Measurements from ENCODE around the gene INAVA. TPM values are rescaled to one million over a fixed set of nuclear protein-coding genes. Genes with fewer than 3 reads are reported as not detected.
A peak's percentile ranks its signal among the peaks of the same experiment; 100 is the strongest.

INAVA gene
- total RNA-seq, 6 experiments from 2014 or later, result not detected

DNA sequence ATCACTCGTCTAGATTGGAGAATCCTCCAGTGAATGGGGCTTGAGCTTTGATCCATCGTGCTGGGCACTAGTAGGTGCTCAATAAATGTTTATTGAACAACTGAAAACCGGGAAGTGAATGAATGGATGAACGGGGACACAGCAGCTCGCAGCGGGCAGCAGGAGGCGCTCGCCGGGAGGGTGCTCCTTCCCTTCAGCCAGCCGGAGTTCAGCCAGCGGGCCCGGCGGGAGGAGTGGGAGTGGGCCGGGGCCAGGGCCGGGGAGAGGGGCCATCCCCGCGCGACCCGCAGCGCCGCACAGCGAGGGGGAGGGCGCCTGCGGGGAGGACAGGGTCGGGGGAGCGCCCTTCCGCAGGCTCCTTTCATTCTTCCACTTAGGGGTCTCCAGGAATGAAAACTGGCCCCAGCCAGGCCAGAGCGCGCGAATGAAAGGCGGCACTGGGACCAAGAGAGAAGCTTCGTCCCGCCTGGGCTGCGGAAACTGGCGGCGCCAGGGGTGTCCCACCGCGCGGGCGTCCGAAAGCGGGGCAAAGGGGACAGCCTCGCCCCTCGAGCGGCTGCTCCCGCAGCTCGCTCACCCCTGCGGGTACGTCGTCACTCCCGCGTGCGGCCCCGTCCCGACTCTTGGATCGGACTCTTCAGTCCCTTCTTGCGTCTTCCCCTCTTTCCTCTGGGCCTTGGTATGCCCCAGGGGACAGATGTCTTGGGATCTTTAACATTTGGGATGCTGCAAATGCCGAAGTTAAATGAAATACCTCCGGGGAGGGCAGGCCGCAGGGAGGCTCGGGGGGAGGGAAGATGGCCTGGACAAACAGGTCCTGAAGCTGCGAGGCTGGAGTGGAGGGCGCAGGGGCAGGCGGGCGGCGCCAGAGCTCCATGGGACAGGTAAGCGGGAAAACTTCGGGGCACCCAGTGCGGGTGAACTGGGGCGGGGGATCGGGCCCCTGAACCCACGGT, 3.6 kb upstream of the INAVA start:
- Mint-ChIP-seq H3K4me3 (peak overlapping the region; percentile 65), H3K9me3 (no peaks in the 10 kb centered on the region), H3K27me3 (ENCODE audit: insufficient read depth) (peaks cover 60% of the 10 kb centered on the region), H3K27ac (no peak overlapping the region), H3K36me3 (ENCODE audit: low read depth) (no peaks in the 10 kb centered on the region), H3K4me1 (ENCODE audit: low read depth) (peaks cover 14% of the 10 kb centered on the region; the same call in 1 of the 2 replicates)
- TF ChIP-seq, protein P1, sequence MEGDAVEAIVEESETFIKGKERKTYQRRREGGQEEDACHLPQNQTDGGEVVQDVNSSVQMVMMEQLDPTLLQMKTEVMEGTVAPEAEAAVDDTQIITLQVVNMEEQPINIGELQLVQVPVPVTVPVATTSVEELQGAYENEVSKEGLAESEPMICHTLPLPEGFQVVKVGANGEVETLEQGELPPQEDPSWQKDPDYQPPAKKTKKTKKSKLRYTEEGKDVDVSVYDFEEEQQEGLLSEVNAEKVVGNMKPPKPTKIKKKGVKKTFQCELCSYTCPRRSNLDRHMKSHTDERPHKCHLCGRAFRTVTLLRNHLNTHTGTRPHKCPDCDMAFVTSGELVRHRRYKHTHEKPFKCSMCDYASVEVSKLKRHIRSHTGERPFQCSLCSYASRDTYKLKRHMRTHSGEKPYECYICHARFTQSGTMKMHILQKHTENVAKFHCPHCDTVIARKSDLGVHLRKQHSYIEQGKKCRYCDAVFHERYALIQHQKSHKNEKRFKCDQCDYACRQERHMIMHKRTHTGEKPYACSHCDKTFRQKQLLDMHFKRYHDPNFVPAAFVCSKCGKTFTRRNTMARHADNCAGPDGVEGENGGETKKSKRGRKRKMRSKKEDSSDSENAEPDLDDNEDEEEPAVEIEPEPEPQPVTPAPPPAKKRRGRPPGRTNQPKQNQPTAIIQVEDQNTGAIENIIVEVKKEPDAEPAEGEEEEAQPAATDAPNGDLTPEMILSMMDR (IDR thresholded peaks at IDR 0.05), result peak; percentile 60
- DNase-seq, result no peak

DNA sequence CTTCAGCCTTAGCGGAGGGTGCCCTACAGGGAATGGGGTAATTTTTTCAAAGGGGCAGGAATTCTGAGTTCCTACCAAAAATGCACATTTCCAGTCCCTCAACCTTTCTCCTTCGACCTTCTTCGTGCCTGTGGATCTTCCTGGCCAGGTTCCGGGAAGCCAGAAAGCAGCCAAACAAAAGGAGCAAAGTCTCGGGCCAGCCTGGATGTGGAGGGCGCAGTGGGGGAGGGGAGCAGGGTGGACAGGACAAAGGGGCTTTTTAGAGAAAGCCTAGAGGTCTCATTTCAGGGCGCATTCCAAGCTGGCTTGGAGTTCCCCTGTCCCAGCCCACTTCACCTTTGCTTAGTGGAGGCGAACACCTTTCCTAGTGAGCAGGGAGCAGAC, 2.9 kb upstream of the INAVA start:
- Mint-ChIP-seq H3K36me3 (ENCODE audit: low read depth) (no peaks in the 10 kb centered on the region), H3K27ac (no peak overlapping the region), H3K9me3 (no peaks in the 10 kb centered on the region), H3K4me3 (peak overlapping the region; percentile 65; the same call in 1 of the 2 replicates), H3K4me1 (ENCODE audit: low read depth) (peaks cover 19% of the 10 kb centered on the region), H3K27me3 (ENCODE audit: insufficient read depth) (peaks cover 60% of the 10 kb centered on the region)
- TF ChIP-seq, protein P1 (IDR thresholded peaks at IDR 0.05), result no peak
- no peak for DNase-seq

DNA sequence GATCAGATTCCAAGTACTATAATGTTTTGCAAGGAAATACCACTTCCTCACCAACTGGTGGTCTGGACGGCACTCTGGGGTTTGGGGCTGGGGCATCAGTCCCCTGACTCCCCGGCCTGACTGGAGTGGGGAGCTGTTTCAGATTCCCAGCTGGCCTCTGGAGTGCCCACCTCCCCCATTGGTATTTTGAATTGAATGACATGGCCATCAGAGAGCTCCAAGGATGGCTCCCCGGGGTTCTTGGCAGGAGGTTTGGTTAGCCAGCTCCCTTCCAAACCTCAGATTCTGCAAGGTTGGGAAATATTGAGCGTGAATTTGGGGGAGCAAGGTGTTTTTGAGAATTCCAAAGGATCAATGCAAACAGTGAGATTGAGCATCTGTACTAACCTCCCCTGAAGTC, 2.2 kb upstream of the INAVA start:
- TF ChIP-seq, protein P1 (IDR thresholded peaks at IDR 0.05), result no peak
- Mint-ChIP-seq H3K9me3 (no peaks in the 10 kb centered on the region), H3K4me1 (ENCODE audit: low read depth) (peaks cover 19% of the 10 kb centered on the region), H3K4me3 (no peak overlapping the region), H3K27ac (no peak overlapping the region), H3K27me3 (ENCODE audit: insufficient read depth) (peaks cover 60% of the 10 kb centered on the region), H3K36me3 (ENCODE audit: low read depth) (no peaks in the 10 kb centered on the region)
- DNase-seq, result no peak

DNA sequence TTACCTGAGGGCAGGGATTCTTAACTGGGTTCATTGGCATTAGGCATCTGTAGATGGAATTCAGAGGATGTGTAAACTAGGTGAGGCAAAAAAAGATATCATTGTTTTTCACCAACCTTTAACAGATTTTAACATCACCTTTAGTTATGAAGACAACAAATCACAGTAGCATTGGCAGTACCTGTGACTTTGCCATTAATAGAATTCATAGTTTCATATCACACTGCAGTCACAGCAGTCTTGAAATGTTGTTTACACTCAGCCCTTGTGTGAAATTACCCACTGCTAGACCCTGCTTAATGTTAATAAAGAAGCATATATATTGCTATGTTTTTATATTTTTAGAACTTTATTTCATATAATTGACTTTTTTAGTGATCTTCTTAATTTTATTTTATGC, 1.7 kb upstream of the INAVA start:
- TF ChIP-seq, protein P1 (IDR thresholded peaks at IDR 0.05), result no peak
- H3K9me3 Mint-ChIP-seq, result no peaks in the 10 kb centered on the region
- H3K27me3 Mint-ChIP-seq (ENCODE audit: insufficient read depth), result peaks cover 60% of the 10 kb centered on the region
- H3K4me3 Mint-ChIP-seq, result no peak overlapping the region
- no peaks in the 10 kb centered on the region for H3K36me3 Mint-ChIP-seq (ENCODE audit: low read depth)
- H3K4me1 Mint-ChIP-seq (ENCODE audit: low read depth), result peaks cover 19% of the 10 kb centered on the region
- DNase-seq, result no peak
- no peak overlapping the region for H3K27ac Mint-ChIP-seq

DNA sequence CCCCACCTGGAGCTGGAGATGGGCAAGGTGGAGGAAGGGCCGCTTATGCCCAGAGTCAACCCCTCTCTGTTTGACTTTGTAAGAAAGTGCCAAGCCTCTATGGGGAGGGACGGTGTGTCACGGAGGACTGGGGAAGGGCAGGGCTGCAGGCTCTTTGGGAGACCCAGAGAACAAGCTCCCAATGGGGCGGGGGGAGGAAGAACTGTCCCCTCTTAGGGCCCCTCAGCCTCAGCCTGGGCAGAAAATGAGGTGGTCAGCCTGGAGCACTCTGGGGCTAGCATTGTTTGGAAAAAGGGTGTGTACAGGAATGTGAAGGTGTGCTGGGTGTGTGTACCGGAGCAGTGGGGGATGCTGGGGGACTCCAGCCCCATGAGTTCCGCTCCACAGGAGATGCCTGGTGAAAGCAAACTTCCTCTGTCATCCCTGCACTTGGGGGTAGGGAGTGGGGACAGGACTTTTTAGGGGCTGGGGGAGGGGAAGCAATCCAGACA, 1.2 kb upstream of the INAVA start:
- DNase-seq, result no peak
- no peak overlapping the region for H3K4me3 Mint-ChIP-seq
- no peaks in the 10 kb centered on the region for H3K36me3 Mint-ChIP-seq (ENCODE audit: low read depth)
- H3K4me1 Mint-ChIP-seq (ENCODE audit: low read depth), result peaks cover 19% of the 10 kb centered on the region
- TF ChIP-seq, protein P1 (IDR thresholded peaks at IDR 0.05), result no peak
- H3K27me3 Mint-ChIP-seq (ENCODE audit: insufficient read depth), result peaks cover 60% of the 10 kb centered on the region
- no peak overlapping the region for H3K27ac Mint-ChIP-seq
- no peaks in the 10 kb centered on the region for H3K9me3 Mint-ChIP-seq

All from HFFc6 (cell line).